Esophagus squamous epithelium (tissue), 4 donors: ENCODE data around the gene TM9SF3.

Source experiments
- CTCF ChIP-seq, 6 experiments: fragments of 450-650 bp in 4 of 6; fragments of 200-600 bp in 2 of 6; sonication (generic) in 2 of 6; IDR thresholded peaks; one replicate each; pipeline ENCODE4 v1.5.1; 2016 to 2019; ENCODE audit warnings: antibody characterized with exemption in 6 of 6, mild to moderate bottlenecking in 4 of 6, moderate library complexity in 4 of 6
- POLR2A ChIP-seq, 4 donors: fragments of 450-650 bp; IDR thresholded peaks; one replicate each; pipeline ENCODE4 v1.6.1; 2017; ENCODE audit warnings: antibody characterized with exemption in 4 of 4, mild to moderate bottlenecking in 4 of 4, moderate library complexity in 3 of 4

GRCh38 chr10:96505150-96506136 is 81.4 kb downstream of the TM9SF3 start:
- TF ChIP-seq CTCF (IDR thresholded peaks at IDR 0.05) (no peak), POLR2A (IDR thresholded peaks at IDR 0.05) (no peak)
